ENCODE data around the gene MEX3B.

DNA sequence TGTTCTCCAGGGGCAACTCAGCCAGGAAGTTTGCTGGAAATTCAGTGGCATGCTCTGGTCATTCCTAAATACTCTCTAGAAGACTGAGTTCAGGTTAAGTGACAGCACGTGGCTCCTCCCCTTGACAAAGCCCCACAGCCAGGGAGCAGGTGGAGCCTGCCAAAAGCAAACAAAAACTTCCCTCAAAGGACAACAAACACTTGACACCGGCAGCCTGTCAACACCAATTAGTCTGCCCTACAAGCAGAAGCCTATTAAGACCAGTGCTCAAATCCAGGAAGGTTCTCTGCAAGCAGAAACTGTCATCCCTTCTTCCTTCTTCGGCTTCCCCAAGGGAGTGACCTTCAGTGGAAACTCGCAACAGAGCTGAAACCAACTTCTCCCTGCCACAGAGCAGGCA is 5.0 kb downstream of the MEX3B start:
- no peak for TF ChIP-seq CTCF (IDR thresholded peaks at IDR 0.05; ENCODE audit: insufficient read depth, low read length, poor library complexity, severe bottlenecking)
- TF ChIP-seq EZH2phosphoT487 (conservative IDR thresholded peaks at IDR 0.05; ENCODE audit: low read length): no peak

Measured in SU-DHL-6 (cell line).